ENCODE measurements around the gene ENTPD1. TPM values are rescaled to one million over a fixed set of nuclear protein-coding genes. Genes with fewer than 3 reads are reported as not detected.
"Not testable (repeated sequence)": the region's sequence is repeated elsewhere in the genome, so short reads cannot be mapped to it uniquely, and the experiment has no call there.

The ENTPD1 gene
- total RNA-seq, 2 experiments from 2014 or later: 0.27 TPM; not detected in 1

- no peak for DNase-seq
- Mint-ChIP-seq H3K4me3 (no peak overlapping the region), H3K27ac (no peak overlapping the region), H3K36me3 (ENCODE audit: low read depth) (peaks cover 26% of the 10 kb centered on the region), H3K9me3 (peaks cover 6% of the 10 kb centered on the region), H3K27me3 (no peaks in the 10 kb centered on the region), H3K4me1 (peaks cover 13% of the 10 kb centered on the region)
- ChIA-PET POLR2A (no interaction called here), CTCF (interaction anchor here (1.0 to 2.7 kb wide), 2 partner anchors 11 to 179 kb away, joined by 4 to 16 read pairs; partner anchors contain the start of gene TCTN3)
Observed at GRCh38 chr10:95872158-95872711, 116.3 kb downstream of the ENTPD1 start.

DNA sequence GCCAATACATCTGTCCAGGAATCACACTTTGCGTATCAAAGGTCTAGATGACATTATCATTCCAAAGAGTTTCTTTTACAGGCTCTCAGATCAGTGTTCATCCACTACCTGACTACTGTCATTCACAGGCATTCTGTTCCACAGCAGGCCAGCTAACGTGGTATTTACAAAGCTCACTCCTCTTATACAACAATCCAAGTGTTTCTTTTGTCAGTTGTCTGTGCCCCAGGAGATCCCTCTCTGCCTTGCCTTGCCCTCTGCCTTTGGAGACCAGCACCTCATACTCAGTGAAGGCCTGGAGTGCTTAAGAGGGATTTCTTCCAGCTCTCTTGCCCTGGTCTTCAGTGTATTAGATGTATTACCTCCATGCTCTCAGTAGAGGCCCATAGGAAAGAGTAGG, 117.2 kb downstream of the ENTPD1 start:
- H3K27me3 Mint-ChIP-seq: no peaks in the 10 kb centered on the region
- POLR2A ChIA-PET: no interaction called here
- H3K36me3 Mint-ChIP-seq (ENCODE audit: low read depth): peaks cover 26% of the 10 kb centered on the region

GRCh38 chr10:95873651-95874050, 117.7 kb downstream of the ENTPD1 start:
- H3K36me3 Mint-ChIP-seq (ENCODE audit: low read depth): peaks cover 26% of the 10 kb centered on the region
- DNase-seq: no peak
- peaks cover 6% of the 10 kb centered on the region for H3K9me3 Mint-ChIP-seq
- POLR2A ChIA-PET: no interaction called here
- CTCF ChIA-PET: interaction anchor here (0.9 to 2.9 kb wide), 3 partner anchors 9 to 180 kb away, joined by 4 to 9 read pairs (median 7); partner anchors contain the start of gene TCTN3
- H3K4me3 Mint-ChIP-seq: no peak overlapping the region
- no peaks in the 10 kb centered on the region for H3K27me3 Mint-ChIP-seq
- no peak overlapping the region for H3K27ac Mint-ChIP-seq
- H3K4me1 Mint-ChIP-seq: peaks cover 1% of the 10 kb centered on the region

More for the DNA sequence above, 117.2 kb downstream of the ENTPD1 start:
- Mint-ChIP-seq H3K9me3 (peaks cover 6% of the 10 kb centered on the region), H3K4me3 (no peak overlapping the region), H3K4me1 (peaks cover 6% of the 10 kb centered on the region), H3K27ac (no peak overlapping the region)
- no peak for DNase-seq
- CTCF ChIA-PET: interaction anchor here (0.9 to 2.9 kb wide), 3 partner anchors 9 to 179 kb away, joined by 4 to 9 read pairs (median 7); partner anchors contain the start of gene TCTN3

GRCh38 chr10:95874783-95875182, 118.8 kb downstream of the ENTPD1 start:
- DNase-seq, H3K4me3 Mint-ChIP-seq, H3K9me3 Mint-ChIP-seq, H3K27me3 Mint-ChIP-seq, POLR2A ChIA-PET, H3K27ac Mint-ChIP-seq, H3K4me1 Mint-ChIP-seq: not testable (repeated sequence)
- peaks cover 26% of the 10 kb centered on the region for H3K36me3 Mint-ChIP-seq (ENCODE audit: low read depth)
- CTCF ChIA-PET: interaction anchor here (2.9 kb wide), 1 partner anchor 181 kb away, joined by 9 read pairs; the partner anchor contains the start of gene TCTN3

DNA sequence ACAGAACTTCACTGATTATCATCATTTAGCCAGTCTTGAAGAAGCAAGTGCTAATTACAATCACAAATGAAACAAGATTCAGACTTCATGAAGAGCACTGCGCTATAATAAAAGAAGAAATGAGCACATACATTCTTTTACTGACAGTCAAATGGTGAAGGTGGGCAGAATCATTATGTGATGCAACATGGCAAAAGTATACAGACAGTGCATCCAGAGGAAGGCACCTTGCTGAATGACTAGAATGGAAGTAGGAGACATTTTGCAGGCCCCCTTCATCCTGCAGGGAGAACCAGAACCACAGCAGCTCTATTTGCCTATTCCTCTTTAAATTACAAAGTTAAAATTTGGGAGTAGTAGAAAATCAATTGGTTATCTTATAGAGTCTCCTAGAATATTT, 120.8 kb downstream of the ENTPD1 start:
- no peak for DNase-seq
- no peaks in the 10 kb centered on the region for H3K4me1 Mint-ChIP-seq
- no peak overlapping the region for H3K4me3 Mint-ChIP-seq
- H3K36me3 Mint-ChIP-seq (ENCODE audit: low read depth): peaks cover 26% of the 10 kb centered on the region
- H3K27me3 Mint-ChIP-seq: no peaks in the 10 kb centered on the region
- H3K27ac Mint-ChIP-seq: no peak overlapping the region
- peaks cover 6% of the 10 kb centered on the region for H3K9me3 Mint-ChIP-seq
- CTCF ChIA-PET: interaction anchor here (1.7 kb wide), 1 partner anchor 12 kb away, joined by 6 read pairs; no protein-coding TSS in a partner anchor
- POLR2A ChIA-PET: no interaction called here

DNA sequence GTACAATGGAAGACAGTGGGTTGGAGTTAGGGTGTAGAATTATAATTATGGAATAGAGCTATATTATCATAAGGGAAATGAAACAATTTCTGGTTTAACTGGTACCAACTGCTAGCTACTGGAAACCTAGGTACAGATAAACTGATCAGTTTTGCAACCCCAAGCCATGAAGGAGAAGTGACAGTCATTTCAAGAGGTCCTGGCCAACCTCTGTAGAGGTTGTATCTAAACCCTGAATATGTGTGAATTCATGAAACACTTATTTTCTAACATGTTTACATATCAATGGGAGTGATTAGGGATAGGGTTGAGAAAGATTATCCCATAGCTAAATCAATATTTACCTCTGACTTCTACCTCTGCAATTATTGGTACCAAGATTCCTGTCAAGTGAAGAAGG, 121.9 kb downstream of the ENTPD1 start:
- Mint-ChIP-seq H3K9me3 (peaks cover 10% of the 10 kb centered on the region), H3K27me3 (no peaks in the 10 kb centered on the region), H3K27ac (no peak overlapping the region), H3K4me3 (no peak overlapping the region), H3K36me3 (ENCODE audit: low read depth) (peaks cover 26% of the 10 kb centered on the region), H3K4me1 (no peaks in the 10 kb centered on the region)
- ChIA-PET POLR2A (no interaction called here), CTCF (interaction anchor here (1.7 kb wide), 1 partner anchor 13 kb away, joined by 6 read pairs; no protein-coding TSS in a partner anchor)
- no peak for DNase-seq

- Mint-ChIP-seq H3K9me3 (peaks cover 4% of the 10 kb centered on the region), H3K36me3 (ENCODE audit: low read depth) (peaks cover 5% of the 10 kb centered on the region), H3K4me1 (no peaks in the 10 kb centered on the region), H3K27me3 (no peaks in the 10 kb centered on the region), H3K4me3 (no peak overlapping the region), H3K27ac (no peak overlapping the region)
- ChIA-PET CTCF (interaction anchor here (0.6 kb wide), 1 partner anchor 645 kb away, joined by 3 read pairs; no protein-coding TSS in a partner anchor), POLR2A (no interaction called here)
- DNase-seq: no peak
Observed at GRCh38 chr10:95880704-95881103, 124.7 kb downstream of the ENTPD1 start.

GRCh38 chr10:95881316-95881715, 125.4 kb downstream of the ENTPD1 start:
- no peaks in the 10 kb centered on the region for H3K27me3 Mint-ChIP-seq
- H3K36me3 Mint-ChIP-seq (ENCODE audit: low read depth): peaks cover 1% of the 10 kb centered on the region
- H3K9me3 Mint-ChIP-seq: peaks cover 4% of the 10 kb centered on the region
- H3K4me1 Mint-ChIP-seq: no peaks in the 10 kb centered on the region
- ChIA-PET POLR2A (no interaction called here), CTCF (no interaction called here)
- no peak overlapping the region for H3K27ac Mint-ChIP-seq
- DNase-seq: no peak
- H3K4me3 Mint-ChIP-seq: no peak overlapping the region

DNA sequence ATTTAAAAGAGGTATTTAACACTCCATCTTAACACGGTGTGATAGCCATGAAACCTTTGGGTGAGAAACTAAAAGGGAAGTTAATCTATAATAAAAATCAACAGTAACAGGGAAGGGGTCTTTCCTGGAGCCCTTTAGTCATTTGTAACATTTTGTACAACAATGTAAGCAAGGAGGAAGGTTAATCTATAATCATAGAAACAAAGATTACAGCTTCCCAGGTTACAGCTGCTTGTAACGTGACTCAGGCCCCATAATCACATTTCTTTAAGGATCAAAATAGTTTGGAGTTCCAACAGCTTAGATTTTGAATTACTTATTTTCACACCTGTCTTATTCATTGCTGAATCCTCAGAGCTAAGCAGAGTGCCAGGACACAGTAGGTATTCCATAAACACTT, 133.9 kb downstream of the ENTPD1 start:
- POLR2A ChIA-PET: no interaction called here
- Mint-ChIP-seq H3K27me3 (no peaks in the 10 kb centered on the region), H3K36me3 (ENCODE audit: low read depth) (peaks cover 2% of the 10 kb centered on the region)

DNA sequence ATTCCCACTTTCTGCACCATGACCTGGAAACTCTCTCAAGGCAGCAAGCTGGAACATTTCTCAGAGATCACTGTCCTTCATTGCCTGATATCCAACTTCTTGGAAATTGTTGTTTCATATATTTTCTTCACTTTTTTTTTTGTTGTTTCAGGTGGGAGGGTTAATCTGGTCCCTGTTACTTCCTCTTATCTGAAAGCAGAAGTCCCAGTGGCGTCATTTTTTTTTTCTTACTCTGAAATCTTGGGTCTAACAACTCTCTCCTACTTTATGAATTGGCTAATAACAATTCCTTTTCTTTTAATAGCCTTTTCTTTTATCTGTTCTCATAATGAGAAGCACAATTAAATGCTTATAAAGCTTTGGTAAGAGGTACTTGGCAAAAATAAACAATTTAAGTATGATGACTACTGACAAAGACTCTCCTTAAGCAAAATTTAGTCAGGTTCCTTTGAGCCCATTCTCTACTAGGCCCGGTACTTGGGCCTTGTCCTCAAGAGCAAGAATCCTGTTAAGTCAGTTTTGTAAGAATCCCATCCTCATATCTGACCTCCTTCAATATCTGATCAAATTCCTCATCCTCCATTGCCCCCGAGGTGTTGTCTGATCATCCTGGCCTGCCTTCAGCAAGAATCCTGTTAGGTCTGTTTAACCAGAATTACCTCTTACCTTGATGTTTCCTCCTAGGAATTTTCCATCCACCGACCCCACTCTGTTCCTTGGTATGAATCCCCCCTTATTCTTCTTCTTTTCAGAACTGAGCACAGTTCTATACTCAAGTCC, 140.3 kb downstream of the ENTPD1 start:
- Mint-ChIP-seq H3K9me3 (no peaks in the 10 kb centered on the region), H3K27me3 (no peaks in the 10 kb centered on the region), H3K4me3 (no peak overlapping the region), H3K27ac (no peak overlapping the region), H3K4me1 (no peaks in the 10 kb centered on the region), H3K36me3 (ENCODE audit: low read depth) (peaks cover 16% of the 10 kb centered on the region)
- CTCF ChIA-PET: interaction anchor here (1.3 to 1.4 kb wide), 2 partner anchors 12 to 203 kb away, joined by 3 to 4 read pairs; partner anchors contain the start of genes CC2D2B and TCTN3
- POLR2A ChIA-PET: no interaction called here
- no peak for DNase-seq

More for the DNA sequence above, 133.9 kb downstream of the ENTPD1 start:
- Mint-ChIP-seq H3K4me1 (no peaks in the 10 kb centered on the region), H3K27ac (no peak overlapping the region), H3K4me3 (no peak overlapping the region), H3K9me3 (no peaks in the 10 kb centered on the region)
- CTCF ChIA-PET: interaction anchor here (1.2 to 2.4 kb wide), 3 partner anchors 10 to 196 kb away, joined by 4 to 9 read pairs (median 8); partner anchors contain the start of gene TCTN3
- DNase-seq: no peak

- H3K36me3 Mint-ChIP-seq (ENCODE audit: low read depth); H3K9me3 Mint-ChIP-seq; DNase-seq; H3K4me3 Mint-ChIP-seq; H3K27ac Mint-ChIP-seq; H3K27me3 Mint-ChIP-seq; POLR2A ChIA-PET: not testable (repeated sequence)
- CTCF ChIA-PET: interaction anchor here (0.5 to 1.2 kb wide), 3 partner anchors 212 to 1509 kb away, joined by 3 to 6 read pairs (median 4); partner anchors contain the start of gene TCTN3
- H3K4me1 Mint-ChIP-seq: peaks cover 12% of the 10 kb centered on the region
Observed at GRCh38 chr10:95905897-95906580, 150.1 kb downstream of the ENTPD1 start.

DNA sequence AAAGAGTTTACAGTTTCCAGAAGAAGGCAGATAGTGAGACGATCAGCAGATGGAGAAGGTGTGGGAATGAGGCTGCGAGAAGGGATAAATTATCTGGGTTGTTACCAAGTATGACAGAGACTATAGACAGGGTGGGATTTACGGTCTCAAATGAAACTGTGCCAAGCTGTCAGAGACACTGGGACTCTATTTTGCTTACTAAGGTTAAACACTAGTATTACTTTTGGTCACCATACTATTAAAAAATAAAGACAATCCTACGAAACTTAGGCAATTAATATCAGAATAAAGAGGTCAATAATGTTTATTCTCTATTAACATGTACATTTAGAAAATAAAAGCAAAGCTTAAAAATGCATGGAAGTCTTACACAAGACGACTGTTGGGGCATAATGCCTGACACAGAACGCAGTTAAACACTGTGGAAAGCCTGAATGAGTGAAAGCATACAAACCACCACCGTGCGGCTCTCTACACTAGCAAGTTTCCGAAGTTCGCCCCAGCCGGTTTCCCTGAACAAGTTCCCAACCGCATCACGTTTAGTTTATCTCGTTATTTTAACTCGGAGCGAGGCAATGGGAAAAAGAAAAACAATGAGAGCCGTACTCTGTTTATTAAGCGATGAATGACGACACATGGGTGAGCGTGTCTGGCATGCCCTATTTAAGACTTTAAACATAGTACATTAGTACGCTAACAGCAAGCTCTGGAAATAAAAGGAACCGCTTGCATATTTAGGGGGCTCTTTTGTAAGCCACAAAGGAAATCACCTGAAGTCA, 150.9 kb downstream of the ENTPD1 start:
- Mint-ChIP-seq H3K4me1 (peaks cover 12% of the 10 kb centered on the region), H3K27me3 (peaks cover 6% of the 10 kb centered on the region), H3K36me3 (ENCODE audit: low read depth) (peaks cover 6% of the 10 kb centered on the region), H3K4me3 (peak overlapping the region; percentile 82), H3K9me3 (no peaks in the 10 kb centered on the region), H3K27ac (peak overlapping the region; percentile 80)
- CTCF ChIA-PET: interaction anchor here (0.5 to 1.2 kb wide), 2 partner anchors 213 to 620 kb away, joined by 4 to 6 read pairs; partner anchors contain the start of gene TCTN3
- POLR2A ChIA-PET: no interaction called here
- peak; percentile 40 for DNase-seq
